Stimulated activated CD8-positive, alpha-beta memory T cell treated with anti-CD3 and anti-CD28 coated beads, Interleukin-4, amount 100 ng/mL, for 4 hours (primary cell): ENCODE data around the gene DDX41.

Experiments
- DNase-seq, 2 donors: peaks; one replicate each; pipeline ENCODE4 v3.0.0-alpha.2; 2020; ENCODE audit warnings: low read depth in 2 of 2, low spot score in 1 of 2

The DDX41 gene

GRCh38 chr5:177484902-177485549 is 31.7 kb downstream of the DDX41 start:
- DNase-seq = no peak

DNA sequence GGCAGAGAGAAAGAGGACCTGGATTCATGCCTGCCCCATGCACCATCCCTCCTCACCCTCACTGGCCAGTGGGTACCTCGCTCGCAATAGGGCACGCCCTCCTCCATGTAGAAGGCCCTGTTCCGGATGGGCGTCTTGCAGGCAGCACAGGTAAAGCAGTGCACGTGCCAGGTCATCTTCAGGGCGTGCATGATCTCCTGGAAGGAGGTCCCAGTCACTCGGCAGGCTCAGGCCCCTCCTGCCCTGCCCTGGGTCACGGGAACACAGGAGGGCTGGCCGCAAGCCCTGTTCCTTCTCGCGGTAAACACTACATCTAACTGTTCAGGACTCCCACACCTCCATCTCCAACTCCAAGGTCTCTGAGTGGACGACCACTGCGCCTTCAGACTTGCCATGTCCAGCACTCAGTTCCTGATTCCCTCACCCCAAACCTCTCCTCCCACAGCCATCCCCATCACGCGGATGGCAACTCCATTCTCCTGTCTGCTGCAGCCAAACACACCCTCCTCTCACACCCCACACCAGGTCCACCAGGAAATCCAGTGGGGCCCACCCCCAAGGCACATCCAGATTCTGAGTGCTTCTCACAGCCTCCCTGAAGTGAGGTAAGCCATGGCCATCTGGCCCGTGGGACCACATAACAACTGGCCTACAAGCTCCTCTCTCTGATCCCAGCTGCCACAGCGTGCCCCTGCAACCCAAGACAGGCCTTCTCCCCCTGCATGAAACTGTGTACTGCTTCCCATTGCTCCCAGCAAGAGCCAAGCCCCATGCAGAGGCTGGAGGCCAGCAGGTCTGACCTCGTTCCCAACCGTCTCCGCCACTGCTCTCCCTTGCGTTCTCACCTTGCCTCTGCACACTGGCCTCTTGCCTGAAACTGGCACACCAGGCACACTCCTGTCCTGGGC is 32.5 kb downstream of the DDX41 start:
- no peak for DNase-seq

DNA sequence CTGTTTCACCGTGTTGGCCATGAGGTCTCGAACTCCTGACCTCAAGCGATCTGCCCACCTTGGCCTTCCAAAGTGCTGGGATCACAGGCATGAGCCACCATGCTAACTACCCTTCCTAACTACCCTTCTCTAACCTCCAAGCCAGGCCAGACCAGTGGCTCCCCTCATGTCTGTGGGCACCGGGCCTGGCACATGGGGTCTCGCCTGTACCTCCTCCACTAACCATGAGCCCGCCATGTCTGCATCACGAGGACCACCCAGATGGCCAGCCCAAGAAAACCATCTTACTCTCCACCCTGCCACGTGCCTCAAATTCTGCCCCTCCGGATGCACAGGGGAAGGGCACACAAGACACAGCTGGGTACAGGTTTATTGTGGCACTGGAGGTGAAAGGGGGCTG is 33.7 kb downstream of the DDX41 start:
- no peak for DNase-seq

GRCh38 chr5:177482359-177482795 is 34.4 kb downstream of the DDX41 start:
- DNase-seq = no peak

- DNase-seq = no peak
Observed at GRCh38 chr5:177479774-177480173, 37.0 kb downstream of the DDX41 start.

- no peak for DNase-seq
Observed at GRCh38 chr5:177478711-177479646, 37.8 kb downstream of the DDX41 start.

DNA sequence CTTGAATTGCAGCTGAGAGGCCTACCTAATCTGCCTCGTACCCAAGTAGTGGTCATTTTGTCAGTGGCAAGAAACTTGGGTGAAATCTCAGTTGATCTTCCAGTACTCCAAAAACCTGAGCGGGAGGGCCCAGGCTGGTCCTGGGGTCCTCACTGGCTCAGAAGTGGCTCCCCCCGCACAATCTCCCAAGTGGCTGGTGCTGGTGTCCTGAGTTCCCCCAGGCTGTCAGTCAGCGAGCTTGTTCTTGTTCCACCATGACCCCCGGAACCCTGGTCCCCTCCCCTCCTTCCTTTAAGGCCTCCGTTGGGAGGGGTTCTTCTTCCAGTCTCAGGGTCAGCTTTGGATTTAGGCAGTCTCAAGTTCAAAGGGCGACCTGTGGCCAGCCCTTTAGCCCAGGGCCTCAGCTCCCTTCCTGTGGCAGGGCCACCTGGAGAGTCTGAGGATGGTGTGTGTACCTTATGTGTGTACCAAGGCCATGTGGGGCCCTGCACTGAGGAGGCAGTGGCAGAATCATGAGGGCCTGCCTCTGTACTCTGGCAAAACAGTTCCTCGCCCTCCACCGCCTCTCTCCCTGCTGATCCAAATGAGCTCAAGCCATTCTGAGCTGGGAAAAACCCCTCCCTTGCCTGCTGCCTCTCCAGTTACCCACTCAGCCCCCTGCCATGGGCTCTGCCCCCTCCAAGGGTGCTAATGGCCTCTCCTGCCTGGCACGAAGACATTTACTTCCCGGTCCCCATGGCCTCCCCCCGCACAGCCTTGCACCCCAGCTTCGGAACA is 38.9 kb downstream of the DDX41 start:
- DNase-seq = no peak

- DNase-seq = no peak
Observed at GRCh38 chr5:177476531-177477233, 40.1 kb downstream of the DDX41 start.

- no peak for DNase-seq
Observed at GRCh38 chr5:177475563-177476427, 41.0 kb downstream of the DDX41 start.

DNA sequence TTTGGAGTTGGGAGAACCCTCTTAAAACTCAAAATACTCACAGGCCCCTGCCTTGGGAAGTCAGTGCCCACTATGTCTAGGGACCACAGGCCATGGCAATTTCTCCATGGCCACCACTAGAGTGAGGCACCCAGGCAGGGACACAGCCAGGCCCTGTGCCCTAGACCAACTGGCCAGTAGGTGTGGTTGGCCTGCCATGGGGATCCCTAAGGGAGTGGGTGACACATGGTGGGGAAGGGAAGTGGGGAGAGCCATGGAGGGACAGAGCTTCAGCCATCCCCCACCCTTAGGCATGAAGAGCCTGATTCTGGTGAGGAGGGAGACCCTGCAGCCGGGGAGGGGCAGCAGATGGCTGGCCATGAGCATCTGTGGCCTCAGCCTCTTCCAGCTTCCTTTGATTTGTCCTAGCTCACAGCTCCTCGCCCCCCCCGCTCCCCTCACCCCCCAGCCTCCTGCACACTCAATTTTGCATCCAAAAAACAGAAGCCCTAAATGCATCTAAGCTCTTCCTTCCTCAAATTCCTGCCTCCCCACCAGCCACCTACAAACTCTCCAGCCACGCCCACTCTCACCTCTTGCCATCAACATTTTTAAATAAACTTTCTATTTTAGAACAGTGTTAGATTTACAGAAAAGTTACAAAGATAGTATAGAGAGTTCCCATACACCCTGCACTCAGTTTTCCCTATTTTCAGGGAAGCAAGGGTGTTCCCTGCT is 41.8 kb downstream of the DDX41 start:
- no peak for DNase-seq

GRCh38 chr5:177474002-177474476 is 42.7 kb downstream of the DDX41 start:
- DNase-seq = no peak

- DNase-seq = no peak
Observed at GRCh38 chr5:177473443-177474001, 43.2 kb downstream of the DDX41 start, which contains the start of gene DBN1. TSS of gene DBN1 (minus strand) at chr5:177473634. CDS start at chr5:177473521, 113 bp downstream.

GRCh38 chr5:177472460-177473442 is 44.0 kb downstream of the DDX41 start:
- peak in 1 of 2 donors; percentile 67 for DNase-seq

DNA sequence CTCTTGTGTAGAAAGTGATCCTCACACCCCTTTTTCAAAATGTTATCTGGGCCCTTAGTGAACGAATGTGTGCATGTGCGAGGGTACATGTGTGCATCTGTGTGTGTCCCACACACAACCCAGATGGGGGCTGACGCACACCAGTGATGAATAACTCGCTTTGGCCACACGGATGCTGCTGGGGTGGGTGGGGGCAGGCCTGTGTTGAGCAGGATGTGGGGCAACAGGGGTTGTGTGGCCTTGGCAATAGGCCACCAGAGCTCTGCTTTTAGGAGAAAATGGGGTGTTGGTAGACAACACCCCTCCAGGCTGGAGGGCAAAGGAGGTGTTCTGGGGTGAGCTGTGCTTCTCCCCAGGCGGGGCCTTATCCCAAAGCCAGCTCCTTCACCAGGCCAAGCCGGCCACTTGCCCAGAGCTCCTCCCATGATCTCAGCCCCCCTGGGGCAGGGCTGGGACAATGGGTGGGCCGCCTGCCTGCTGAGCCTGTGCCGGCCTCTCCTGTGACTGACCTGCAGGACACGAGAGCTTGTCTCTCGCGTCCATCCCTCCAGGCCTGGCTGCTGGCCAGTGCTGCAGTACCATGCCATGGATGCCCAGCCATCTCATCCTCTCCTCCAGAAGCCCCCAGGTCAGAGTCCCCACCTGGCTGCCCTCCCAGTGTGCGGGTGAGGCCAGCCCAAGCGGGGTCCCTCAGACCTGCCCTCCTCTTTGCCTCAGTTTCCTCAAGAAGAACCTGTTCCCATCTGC is 45.0 kb downstream of the DDX41 start:
- peak in 1 of 2 donors; percentile 67 for DNase-seq

GRCh38 chr5:177470759-177471536 is 45.8 kb downstream of the DDX41 start:
- no peak for DNase-seq
